DMS 273 (cell line): ENCODE measurements around the gene NPAS3.
A peak's percentile ranks its signal among the peaks of the same experiment; 100 is the strongest.

ENCODE experiments used
- DNase-seq: peaks from one replicate; lab custom pipeline; 2025; ENCODE audit not compliant: unreplicated experiment; lab: John Stamatoyannopoulos, UW

The NPAS3 gene

DNA sequence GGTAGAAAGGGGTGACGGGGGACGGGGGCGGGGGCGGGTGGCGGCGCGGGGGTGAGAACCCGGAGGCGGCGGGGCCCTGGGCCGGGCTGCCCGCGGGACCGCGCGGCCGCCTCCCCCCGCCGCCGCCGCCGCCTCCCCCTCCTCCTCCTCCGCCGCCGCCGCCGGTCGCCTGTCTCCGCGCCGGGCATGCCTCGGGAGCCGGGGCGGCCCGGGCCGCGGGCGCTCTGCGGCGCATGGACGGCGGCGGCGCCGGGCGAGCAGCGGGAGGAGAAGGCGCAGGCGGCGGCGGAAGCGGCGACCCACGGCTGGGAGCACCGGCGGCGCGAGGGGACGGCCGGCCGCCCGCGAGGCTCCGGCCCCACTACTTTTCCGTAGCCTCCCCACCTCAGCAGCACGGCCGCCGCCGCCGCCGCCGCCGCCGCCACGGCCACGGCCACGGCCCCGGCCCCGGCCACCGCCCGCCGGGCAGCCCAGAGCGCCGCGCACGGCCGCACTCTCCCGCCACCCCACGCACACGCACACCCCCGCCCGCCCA, at the start of gene NPAS3:
Gene NPAS3, plus strand, starts transcription at position 161 of the 535 bp plus-strand sequence.
- peak; percentile 49 for DNase-seq

DNA sequence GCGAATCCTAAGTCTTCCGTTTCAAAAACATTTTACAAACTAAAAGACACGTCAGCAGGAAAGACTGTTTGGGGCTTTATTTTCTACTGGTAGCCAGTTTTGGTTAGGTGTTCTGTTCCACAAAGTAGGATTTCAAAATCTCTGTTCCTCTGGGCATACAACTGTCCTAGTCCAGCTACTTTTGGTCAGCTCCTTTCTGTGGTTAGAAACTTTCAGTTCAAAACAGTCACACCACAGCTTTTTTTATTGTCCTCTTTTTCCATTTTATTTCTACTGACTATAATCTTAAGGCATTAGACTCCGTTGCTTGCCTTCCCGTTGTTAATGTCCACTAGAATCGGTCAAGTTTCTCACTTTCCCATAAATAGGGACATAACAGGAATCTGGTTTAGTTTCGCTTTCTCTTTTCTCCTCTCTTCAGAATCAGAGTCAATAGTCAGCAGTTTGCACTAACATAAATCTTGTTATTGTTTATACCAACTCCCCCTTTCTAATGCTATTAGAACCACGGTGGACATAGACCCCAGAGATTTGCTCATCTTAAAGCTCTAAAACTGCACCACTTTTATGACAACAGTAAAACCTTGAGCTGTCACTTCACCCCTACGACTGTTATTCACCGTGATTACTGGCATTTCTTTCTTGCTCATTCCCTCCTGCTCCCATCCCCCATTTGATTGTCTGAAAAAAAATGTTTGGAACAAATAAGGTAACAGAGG, 41.5 kb upstream of the NPAS3 start:
- no peak for DNase-seq

DNA sequence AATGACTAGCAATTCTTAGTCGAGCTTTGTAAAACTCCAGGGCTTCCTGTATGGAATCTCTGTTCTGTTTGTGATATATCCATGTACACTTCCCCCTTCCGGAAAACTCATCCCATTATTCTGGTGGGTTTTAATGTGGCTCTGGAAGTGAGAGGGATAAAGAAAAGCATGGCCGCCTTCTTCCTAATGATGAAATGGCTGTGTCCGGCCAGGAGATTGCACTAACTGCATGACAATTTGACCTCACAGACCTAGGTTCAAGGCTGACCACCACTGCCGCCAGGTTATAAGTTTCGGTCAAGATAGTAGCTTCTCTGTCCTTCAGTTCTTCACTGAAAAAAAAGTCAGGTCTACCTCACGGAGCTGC, 41.0 kb upstream of the NPAS3 start:
- no peak for DNase-seq

DNA sequence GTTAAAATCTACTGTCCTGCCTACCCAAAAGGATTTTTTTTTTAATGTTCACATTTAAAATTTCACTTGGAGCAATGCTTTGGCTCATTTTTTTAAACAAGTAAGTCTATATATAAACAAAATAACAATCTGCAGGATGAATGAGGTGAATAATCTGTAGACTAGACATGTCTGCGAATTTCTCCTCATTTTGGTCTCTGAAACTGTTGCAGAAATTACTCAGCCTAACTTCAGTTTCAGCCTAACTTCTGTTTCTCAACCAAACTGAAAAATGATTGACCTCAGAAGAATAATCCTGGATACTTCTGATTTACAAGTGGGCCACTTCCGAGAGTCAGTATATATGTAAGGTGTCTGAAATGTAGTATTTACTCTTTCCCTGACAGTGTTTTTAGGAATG, 39.8 kb upstream of the NPAS3 start:
- DNase-seq: no peak

DNA sequence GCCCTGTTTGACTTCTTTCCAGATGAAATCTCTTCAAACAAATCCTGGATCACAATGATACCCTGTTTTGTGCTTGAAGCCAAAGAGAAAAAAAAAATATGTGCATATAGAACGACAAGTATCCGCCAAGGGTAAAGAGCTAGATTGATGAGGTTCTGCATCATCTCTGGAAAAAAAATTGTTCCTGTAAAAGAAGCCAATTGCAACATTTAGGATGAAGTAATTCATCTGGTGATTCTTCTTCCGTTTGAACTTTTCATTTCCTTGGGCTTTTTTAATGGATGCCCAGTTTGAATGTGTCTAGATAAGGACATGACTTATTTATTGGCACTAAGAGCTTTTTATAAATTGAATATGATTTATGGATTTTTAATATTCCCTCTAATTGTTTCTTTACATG, 38.1 kb upstream of the NPAS3 start:
- DNase-seq: no peak

DNA sequence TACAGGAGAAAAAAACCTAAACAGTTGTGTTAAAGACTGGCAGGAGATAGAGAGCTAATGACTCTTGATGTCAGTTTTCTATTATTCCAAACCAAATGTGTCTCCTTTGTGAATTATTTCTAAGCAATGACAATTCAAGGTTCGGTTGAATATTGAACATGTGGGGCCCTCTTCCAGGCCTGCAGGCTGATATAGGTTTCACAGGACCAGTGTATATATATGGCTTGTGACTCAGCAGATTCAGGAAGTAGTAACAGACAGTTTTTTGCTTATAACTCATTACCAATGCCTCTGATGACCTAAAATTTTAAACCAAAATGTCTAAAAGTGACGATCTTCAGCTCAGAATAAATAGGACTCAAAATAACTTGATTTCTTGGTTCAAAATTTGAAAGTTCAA, 33.7 kb upstream of the NPAS3 start:
- no peak for DNase-seq

DNA sequence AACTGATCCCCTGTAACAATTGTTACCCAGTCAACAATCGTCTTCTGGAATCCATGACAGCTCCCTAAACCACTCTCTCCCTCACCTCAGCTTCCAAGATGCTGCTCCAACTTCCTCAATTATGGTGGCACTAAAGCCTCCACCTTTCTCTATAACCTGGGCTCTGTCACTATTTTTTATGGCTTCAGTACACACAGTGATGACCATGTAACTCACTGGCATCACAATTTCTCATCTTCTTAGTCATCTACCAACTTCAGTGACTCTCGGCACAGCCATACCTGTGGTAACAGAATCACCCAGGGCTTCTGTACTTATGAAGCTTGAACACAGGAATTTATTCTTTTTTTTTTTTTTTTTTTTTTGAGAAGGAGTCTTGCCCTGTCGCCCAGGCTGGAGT, 32.0 kb upstream of the NPAS3 start:
- no peak for DNase-seq

DNA sequence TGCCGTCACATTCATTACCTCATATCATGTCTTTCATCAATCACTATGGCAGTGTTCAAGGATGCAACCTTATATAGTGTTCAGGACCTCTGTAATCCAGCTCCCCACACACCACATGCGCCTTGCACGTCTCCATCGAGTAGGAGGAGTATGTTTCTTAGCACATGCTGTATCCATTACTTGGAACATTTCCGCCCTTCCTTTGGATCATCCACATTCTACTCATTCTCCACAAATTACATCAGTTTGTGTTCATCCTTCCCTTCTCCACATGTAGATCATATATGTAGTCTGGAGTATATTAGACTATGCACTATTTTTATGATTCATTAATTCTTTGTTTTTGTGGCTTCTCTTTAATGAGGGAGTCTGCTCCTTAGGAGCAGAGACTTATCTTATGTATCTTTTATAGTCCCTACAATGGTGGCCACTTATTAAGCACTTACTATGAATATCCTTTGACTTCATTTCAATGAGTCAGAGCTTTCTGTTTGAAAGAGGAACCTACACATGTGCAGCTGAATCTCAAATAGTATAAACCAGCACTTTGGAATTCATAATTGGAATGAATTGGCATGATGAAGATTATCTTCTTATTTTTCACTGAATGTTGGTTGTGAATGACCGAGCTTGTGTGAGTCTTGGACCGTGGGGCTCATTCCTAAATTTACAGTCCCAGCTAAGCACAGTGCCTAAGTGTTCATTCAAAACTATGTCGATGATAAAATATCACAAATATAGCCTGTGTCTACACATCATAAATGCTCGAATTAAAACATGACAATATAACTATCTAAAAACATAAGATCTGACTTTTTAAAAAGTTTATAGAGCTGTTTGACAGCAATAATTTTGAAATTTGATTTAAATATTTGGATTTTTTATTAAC, 30.2 kb upstream of the NPAS3 start:
- DNase-seq: no peak

DNA sequence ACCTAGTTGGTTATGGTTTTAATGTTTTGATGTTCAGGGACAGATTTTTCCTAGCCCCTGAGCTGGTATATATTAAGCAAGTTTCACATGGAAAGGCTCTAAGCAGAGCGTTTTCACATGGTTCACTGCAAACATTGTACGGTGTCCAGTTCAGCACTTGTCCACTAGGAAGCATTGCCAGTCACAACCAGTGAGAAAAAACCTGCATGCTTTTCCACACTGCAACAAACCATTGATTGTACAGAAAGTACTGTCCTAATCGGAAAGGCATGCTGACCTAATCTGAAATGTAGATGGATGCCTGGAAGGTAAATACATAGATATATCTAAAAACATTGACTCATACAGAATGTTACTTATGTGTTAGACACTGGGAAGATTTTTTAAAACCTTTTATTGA, 25.0 kb upstream of the NPAS3 start:
- no peak for DNase-seq

DNA sequence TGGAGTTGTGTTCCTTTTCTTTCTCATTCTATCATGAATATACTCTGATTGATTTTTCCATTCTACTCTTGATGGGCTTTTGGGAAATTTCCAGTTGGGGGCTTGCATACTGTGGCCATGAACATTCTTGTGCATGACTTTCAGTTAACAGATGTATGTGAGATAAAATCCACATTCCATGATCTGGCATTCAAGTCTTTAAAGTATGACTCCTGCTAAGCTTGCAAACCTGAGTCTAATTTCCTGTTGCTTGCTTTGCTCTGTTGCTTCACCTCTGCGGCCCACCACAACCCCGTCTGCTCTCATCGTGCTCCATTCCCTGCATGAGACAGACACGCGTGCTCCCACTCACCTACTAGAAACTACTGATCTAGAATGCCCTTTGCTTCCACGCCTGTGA, 24.3 kb upstream of the NPAS3 start:
- DNase-seq: no peak

DNA sequence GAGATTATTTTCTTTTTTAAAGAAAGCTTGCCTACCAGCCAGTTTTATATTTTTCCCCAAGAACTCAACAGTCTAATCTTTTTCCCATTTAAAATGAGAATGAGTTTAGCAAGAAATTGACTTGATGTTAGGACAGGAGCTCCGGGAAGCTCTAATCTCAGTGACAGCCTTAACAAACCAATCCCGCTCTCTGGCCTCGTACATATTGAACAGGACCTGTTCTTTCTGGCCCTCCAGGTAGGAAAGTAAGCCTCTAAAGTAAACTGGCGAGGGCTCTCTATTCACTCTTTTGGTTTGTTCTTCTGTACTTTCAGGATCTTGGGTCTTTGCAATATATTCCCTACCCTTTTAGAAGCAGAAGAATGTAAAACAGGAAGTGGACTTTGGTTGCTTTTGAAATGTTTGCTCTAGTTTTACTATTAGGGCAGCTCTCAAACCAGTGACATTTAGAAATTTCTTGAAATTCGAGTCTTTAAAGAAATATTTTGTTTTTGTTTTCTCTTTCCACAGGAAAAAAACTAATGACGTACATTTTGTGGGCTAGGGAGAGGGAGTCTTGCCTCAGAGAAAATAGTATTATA, 17.9 kb upstream of the NPAS3 start:
- DNase-seq: no peak

DNA sequence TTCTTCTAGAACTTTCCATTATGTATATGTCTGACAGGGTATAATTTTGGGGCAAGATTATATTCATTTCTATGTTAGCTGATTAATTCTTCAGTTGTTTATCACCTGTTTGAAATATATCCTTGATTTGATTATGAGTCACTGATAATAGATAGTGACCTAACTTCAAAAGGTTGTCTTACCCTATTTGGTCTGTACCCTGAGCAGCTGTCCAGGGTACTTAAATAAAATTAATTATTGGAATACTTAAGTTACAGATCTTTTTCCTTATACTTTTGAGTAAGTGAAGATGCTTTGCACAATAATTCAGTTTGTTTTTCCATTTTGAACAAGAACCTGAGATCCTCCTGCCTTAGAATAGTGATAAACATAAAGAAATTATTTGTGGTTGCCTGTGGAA, 13.2 kb upstream of the NPAS3 start:
- no peak for DNase-seq

DNA sequence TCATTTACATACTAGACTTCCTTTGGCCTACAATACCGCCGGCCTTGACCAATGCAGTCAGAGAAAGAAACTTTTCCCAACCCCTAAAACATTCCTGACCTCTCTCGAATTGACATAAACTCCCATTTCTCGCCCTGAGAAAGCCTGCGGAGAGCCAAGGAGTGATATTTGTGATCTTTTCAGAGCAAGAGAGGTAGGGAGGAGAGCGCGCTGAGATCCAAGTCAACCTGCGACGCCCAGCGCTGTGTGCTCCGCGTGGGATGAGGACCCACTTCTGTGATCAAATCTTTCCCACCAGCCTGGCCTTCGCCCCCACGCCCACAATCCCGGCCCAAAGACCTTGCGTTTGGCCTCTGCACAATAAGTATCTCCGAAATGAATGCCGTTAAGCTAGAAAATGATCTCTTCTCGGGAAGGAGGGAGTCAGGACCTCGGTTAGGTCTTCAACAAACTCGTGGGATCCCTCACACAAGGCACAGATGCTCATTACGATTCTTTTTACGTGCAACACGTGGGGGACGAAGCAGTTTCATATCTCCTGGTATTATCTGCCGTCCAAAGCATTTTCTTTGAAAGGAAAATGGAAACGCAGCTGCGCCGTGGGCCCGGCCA, 6.3 kb upstream of the NPAS3 start:
- no peak for DNase-seq

DNA sequence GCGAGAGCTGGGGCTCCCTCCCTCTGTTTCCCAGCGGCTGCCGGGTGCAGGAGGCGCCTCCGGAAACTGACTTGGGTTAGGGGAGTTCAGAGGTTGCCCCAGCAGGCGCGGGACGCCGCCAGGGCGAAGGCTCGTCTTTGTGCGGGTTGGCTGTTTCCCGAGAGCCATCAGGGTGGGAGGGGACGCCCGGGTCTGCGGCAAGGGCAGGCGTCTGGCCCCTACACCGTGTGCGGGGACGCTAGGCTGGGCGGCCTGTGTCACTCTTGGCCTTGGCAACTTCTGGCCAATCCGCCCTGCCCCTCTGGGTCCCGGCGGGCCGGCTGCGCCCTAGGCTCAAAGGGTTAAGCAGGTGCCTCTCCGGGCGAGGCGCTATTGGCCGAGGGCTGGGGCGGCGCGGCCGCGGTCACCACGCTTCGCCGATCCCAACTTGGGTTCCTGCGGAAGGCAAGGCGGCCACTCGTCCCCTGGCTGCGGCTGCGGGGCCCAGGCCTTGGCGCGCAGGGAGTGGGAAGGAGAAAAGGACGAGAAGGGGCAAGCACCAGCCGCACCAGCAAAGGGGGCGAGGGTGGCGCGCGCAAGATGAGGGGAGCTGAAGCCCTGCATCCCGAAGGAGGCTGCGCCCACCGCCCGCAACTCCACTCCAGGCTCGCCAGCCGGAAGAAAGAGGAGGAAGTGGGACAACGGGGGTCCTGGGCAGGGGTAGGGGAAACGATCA, 5.6 kb upstream of the NPAS3 start:
- DNase-seq: peak; percentile 19

DNA sequence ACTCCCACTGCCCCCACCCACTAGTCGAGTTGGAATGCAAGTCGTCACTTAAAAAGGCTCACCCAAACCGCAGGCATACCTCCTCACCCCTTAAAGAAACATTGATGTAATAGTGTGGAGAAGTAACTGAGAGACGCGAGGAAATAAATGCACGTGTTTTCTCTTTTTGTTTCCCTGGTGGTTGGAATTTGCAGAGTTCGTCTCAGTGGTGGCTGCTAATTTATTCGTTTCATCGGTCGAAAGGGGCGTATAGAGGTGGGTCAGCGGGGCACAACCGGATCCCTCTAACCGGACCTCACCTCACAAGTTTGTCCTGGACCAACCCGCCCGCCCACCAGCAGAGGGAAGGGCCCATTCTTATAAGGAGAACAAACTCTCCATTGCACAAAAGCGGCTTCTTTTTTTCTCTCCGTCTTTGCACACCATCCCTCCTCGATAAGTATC, 5.0 kb upstream of the NPAS3 start:
- DNase-seq: peak; percentile 41

DNA sequence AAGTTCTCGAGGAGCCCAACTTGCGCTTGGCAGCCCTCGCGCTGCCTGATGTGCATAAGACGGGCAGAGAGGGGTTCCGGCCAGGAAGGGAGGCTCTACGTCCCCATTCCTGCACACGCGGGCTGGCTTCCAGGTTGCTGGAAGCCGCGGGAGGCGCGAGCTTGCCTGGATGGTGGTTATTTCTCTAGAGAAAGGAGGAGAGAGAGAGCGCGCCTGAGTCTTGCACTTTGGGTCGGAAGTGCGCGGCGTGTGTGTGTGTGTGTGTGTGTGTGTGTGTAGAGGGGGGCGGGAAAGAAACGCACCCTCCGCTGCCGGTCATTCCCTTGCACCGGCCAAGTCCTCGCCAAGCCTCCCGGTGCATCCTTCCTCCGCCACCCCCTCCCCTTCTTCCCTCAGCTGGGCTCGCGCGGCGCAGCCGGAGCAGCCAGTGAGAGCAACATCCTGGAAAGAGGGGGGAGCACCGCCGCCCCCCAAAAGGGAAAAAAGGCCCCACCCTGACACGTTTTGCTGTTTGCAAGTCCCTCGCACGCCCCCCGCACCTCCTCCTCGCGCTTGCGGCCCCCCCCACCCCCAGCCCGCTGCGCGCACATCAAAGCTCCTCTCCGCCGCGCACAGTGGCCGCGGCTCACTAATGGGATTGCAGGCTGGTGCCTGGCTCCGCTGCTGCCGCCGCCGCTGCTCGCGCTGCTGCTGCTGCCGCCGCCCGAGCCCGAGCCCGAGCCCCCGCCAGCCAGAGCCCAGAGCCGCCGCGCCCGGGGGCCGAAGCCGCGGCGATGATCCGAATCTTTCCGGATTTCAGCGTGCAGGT, 4.4 kb upstream of the NPAS3 start:
- peak; percentile 65 for DNase-seq

DNA sequence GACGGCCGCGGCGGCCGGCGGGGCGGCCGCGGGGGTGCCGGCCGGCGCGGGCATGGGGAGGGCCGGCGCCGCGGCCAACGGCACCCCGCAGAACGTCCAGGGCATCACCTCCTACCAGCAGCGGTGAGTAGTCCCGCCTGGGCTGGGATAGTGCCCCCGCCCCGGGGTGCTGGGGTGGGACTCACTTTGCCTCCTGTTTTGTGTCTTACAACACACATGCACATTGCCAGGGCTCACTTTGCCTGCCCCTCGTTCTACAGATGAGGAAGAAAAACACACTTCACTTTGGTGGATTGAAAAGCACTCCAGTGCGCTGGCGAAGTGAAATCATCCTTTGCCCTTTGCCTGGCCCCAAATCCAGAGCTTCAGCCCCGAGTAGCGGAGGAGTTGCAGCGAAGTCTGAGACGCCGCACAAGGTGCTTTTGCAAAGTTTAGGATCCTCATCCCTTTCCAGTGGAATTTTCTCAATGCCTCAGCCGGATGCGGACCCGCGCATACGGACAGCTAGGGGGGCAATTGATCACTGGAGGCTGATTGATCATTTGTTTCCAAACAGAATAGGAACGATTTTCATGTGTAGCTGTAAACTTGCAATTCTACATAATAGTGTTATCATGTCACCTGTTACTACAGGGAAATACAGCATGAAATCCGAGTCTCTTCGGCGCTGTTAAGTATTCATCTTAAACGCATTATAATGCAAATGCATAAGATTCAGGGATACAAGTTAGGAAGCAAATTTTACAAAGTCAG, 3.6 kb upstream of the NPAS3 start:
- peak; percentile 54 for DNase-seq

DNA sequence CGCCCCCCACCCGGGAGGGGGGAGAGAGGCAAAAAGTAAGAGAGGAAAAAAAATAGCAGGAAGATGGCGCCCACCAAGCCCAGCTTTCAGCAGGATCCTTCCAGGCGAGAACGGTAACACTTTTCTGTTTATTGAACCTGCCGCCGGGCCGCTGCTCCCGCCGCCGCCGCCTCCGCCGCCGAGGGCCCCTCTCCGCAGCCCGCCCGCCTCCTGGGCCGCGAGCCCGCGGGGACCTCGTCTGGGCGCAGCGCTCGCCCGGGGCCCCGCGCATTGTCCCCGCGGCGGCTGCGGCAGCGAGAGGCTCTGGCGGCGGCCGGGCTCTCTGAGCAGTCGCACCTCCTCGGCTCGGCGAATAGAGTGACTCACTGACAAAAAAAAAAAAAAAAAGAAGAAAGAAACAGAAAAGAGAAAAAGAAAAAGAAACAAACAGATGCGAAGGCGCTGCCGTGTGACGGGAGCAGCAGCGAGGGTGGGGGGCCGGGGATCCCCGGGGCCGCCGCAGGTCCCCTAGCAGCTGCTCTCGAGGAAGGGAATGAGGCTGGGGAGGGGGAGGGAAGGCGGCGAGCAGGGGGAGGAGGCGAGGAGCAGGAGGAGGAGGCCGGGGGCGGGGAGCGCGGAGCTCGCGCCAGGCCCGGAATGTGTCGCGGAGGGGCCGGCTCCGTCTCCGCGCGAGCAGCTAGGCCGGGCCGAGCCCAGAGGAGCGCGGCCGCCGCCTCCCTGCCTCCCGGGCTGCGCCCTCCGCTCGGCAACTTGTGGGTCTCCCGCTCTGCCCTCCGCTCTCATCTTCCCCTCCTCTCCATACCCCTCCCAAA, 781 bp downstream of the NPAS3 start:
- peak; percentile 71 for DNase-seq
